Motor neuron (in vitro differentiated cells): ENCODE measurements around the gene MOB1B. TPM values are rescaled to one million over a fixed set of nuclear protein-coding genes. Genes with fewer than 3 reads are reported as not detected.
"Not testable (repeated sequence)": the region's sequence is repeated elsewhere in the genome, so short reads cannot be mapped to it uniquely, and the experiment has no call there.

ENCODE experiments used
- ATAC-seq, 8 experiments: fragments of 200-7000 bp; cut with Tn5 transposase; replicated peaks in 6 of 8; 2 replicates each; pipeline ENCODE4 v1.8.0; 2021; ENCODE audit warnings: mild to moderate bottlenecking in 8 of 8, moderate library complexity in 8 of 8
- H3K27ac ChIP-seq, 2 donors: fragments of 250-450 bp; sonication (Bioruptor Pico); 2 replicates each; pipeline ENCODE4 v1.9.0; 2021; ENCODE audit warnings: antibody characterized with exemption in 2 of 2, mild to moderate bottlenecking in 2 of 2, moderate library complexity in 1 of 2
- H3K4me1 ChIP-seq, 2 donors: fragments of 250-450 bp; sonication (Bioruptor Pico); replicated peaks in 1 of 2; 2 replicates each; pipeline ENCODE4 v1.6.1; 2021; ENCODE audit warnings: antibody characterized with exemption in 2 of 2, mild to moderate bottlenecking in 2 of 2, moderate library complexity in 1 of 2
- H3K4me3 ChIP-seq, 5 donors: fragments of 250-450 bp; sonication (Bioruptor Pico); 2 replicates each; pipeline ENCODE4 v1.9.0; 2021; ENCODE audit warnings: antibody characterized with exemption in 5 of 5, mild to moderate bottlenecking in 5 of 5, moderate library complexity in 4 of 5
- WGBS, 10 experiments: fragments of 450-650 bp; shearing (Covaris generic); methylation state at CpG; one replicate each; pipeline ENCODE4 v1.0.0; 2022; 5-methylcytosine and 5-hydroxymethylcytosine counted together
- in situ Hi-C, 9 experiments: fragments of 400-800 bp; cut with MboI; loops; one replicate each; pipeline ENCODE4 v1.15.0; 2021; ENCODE audit warnings: low sequenced_read_pairs in 9 of 9, low pct_unique_long_range_greater_than_20kb in 2 of 9; ENCODE audit not compliant: unreplicated experiment in 9 of 9
- total RNA-seq, 8 experiments: library from RNA; unstranded; fragments of 300-600 nt; gene quantifications; 2 replicates each; pipeline versions ENCODE4 v1.2.3 to v1.2.4, GENCODE V29; 2022

Gene MOB1B
- total RNA-seq, 8 experiments from 2014 or later: 6.0 to 26.8 (median 19.2) TPM

DNA sequence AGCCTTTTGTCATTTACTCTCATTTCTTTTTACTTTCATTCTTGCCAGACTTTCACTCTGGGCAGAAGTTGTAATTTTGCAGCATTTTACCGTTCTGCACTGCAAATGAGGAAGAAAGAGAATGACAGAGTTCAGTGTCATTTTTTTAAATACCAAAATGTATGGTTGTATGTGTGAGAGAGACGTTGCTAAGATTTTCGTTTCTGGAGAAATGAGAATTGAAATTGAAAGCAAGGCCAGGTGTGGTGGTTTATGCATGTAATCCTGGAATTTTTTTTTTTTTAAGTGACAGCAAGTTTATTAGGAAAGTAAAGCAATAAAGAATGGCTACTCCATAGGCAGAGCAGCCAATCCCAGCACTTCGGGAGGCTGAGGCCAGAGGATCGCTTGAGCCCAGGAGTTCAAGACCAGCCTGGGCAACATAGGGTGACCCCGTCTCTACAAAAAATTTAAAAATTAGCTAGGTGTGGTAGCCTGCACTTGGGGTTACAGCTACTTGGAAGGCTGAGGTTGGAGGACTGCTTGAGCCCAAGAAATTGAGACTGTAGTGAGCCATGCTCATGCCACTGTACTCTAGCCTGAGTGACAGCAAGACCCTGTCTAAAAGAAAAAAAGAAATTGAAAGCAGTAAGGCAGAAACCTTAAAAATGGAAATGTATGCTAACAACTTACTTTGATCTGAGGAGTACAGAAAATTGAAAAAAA is 104.2 kb downstream of the MOB1B start:
- no peak overlapping the region for H3K4me3 ChIP-seq
- no peak overlapping the region for H3K27ac ChIP-seq
- H3K4me1 ChIP-seq: peaks cover 0 to 5% of the 10 kb centered on the region in 2 donors
- in situ Hi-C loops: no loop called here
- ATAC-seq: no peak
- WGBS, 10 experiments: 86 to 100% (median 94%) methylated on average over 1 to 6 of the region's 6 CpGs

DNA sequence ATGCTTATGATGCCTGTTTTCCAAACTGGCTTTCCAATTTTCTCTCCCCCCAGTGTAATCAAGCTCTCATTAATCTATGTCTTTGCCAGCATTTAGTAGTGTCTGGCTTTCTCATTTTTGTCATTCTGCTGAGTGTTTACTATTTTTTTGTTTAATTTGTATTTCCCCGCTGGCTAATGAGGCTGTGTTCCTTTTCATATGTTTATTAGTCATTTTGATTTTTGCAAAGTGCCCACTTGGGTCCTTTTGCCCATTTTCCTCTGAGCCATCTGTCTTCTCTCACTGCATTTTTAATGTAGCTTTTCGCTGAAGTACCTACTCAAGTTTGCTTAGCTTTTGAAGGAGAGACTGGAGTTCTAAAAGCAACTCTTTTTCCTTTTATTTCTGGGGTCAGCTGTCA is 106.0 kb downstream of the MOB1B start:
- H3K4me1 ChIP-seq: peaks cover 0 to 5% of the 10 kb centered on the region in 2 donors
- no peak overlapping the region for H3K4me3 ChIP-seq
- no peak for ATAC-seq
- H3K27ac ChIP-seq: no peak overlapping the region
- 29 to 100% (median 73%) methylated on average over 1 to 2 of the region's 2 CpGs for WGBS, 10 experiments
- in situ Hi-C loops: no loop called here

DNA sequence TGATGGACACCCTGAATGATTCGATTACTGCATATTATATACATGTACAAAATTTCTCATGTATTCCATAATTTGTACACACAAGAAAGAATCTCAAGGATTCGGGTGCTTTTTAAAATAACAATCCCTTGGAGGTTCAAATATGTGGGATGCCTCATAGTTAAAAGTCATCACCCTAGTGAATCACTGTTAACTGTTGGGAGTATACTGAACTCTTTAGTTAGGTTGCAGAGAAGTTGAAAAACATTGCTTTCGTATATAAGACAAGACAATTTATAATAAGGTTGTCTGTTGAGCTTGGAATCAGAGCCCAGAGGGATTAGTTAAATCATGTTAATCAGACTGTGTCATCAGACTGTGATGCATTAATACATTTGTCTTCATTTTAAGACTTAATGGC is 106.9 kb downstream of the MOB1B start:
- peaks cover 0 to 5% of the 10 kb centered on the region in 2 donors for H3K4me1 ChIP-seq
- H3K4me3 ChIP-seq: no peak overlapping the region
- no peak overlapping the region for H3K27ac ChIP-seq
- in situ Hi-C loops: no loop called here
- 14 to 100% (median 89%) methylated on average over 1 to 3 of the region's 3 CpGs; no CpG with 5 or more reads in 1 of the 10 experiments for WGBS, 10 experiments
- peak in 1 of 8 experiments; percentile 33 for ATAC-seq

DNA sequence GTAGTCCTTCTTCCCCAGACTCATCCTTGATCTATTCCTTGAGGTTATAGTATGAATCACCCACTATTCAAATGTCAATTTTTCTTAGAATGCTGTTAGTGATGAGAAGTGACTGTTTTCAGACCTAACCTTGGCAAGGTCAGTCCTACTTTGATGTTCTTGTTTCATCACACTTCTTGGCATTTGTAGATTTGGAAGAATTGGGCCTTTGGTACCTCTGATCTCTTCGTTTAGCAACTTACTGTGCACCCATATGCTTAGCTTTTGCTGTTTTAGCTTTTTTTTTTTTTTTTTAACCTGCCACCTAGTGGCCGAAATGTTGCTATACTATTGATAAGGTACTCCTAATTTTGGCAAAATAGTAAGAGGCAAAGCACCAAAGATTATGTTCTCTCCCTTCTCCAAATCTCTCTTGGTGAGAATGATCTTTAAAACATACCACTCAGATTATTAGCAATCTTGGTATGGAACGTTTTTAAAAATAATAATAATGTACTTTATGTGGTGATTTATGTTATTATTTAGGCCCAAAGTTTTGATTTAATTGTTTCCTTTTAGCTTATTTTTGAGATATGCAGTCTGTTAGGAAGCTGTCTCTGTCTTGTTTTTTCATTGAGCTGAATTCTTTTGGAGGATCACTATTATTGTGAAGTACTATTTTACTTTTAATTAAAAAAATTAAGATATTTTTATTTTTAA is 107.9 kb downstream of the MOB1B start:
- Histone ChIP-seq H3K27ac (no peak overlapping the region), H3K4me1 (no peaks in the 10 kb centered on the region), H3K4me3 (no peak overlapping the region)
- peak in 4 of 8 experiments; percentile 54 to 82 (median 80) for ATAC-seq
- 0 to 67% (median 18%) methylated on average over 1 to 3 of the region's 3 CpGs; no CpG with 5 or more reads in 1 of the 10 experiments for WGBS, 10 experiments
- in situ Hi-C loops: no loop called here

DNA sequence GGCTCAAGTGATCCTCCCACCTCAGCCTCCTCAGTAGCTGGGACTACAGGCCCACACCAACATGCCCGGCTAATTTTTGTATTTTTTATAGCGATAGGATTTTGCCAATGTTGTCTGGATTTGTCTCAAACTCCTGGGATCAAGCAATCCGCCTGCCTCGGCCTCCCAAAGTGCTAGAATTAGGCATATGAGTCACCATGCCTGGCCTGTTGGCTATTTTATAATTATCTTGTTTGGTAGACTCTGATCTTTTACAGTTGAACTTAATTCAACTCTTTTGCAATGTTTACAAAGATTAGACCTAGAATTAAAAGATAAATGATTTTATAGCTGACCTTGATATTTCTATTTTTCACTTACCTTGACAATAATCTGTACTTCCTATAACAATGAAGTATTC is 109.3 kb downstream of the MOB1B start:
- ATAC-seq: no peak
- in situ Hi-C loops: no loop called here
- H3K27ac ChIP-seq: no peak overlapping the region
- H3K4me3 ChIP-seq: no peak overlapping the region
- H3K4me1 ChIP-seq: no peaks in the 10 kb centered on the region
- 94 to 100% (median 100%) methylated on average over 1 to 4 of the region's 4 CpGs for WGBS, 10 experiments

DNA sequence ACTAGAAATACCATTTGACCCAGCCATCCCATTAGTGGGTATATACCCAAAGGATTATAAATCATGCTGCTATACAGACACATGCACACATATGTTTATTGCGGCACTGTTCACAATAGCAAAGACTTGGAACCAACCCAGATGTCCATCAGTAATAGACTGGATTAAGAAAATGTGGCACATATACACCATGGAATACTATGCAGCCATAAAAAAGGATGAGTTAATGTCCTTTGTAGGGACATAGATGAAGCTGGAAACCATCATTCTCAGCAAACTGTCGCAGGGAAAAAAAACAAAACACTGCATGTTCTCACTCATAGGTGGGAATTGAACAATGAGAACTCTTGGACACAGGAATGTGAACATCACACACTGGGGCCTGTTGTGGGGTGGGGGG is 115.2 kb downstream of the MOB1B start:
- H3K4me1 ChIP-seq, ATAC-seq, H3K27ac ChIP-seq, H3K4me3 ChIP-seq, in situ Hi-C loops: not testable (repeated sequence)
- 72 to 100% (median 100%) methylated on average over 1 to 2 of the region's 2 CpGs; no CpG with 5 or more reads in 5 of the 10 experiments for WGBS, 10 experiments

DNA sequence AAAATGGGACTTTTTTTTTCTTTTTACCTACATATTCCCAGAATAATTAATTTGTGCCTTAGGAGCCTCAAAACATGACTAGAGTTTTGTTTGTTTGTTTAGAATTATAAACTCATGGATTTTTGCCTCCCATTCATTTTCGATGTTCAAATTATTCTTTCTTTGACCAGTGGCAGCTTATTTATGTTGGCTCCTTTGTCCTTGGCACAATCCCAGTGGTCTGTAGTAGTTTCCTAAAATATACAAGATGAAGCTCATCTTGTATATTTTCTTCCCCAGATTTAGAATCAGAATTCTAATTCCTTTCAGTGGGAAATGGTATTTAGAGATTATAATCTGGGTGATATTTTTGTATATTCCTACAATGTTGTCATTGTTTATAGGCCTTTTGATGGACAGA is 118.4 kb downstream of the MOB1B start:
- in situ Hi-C loops: no loop called here
- no peak for ATAC-seq
- Histone ChIP-seq H3K4me1 (no peaks in the 10 kb centered on the region), H3K27ac (no peak overlapping the region), H3K4me3 (no peak overlapping the region)
- 73 to 100% (median 100%) methylated on average over 1 of the region's 1 CpG; no CpG with 5 or more reads in 3 of the 10 experiments for WGBS, 10 experiments

DNA sequence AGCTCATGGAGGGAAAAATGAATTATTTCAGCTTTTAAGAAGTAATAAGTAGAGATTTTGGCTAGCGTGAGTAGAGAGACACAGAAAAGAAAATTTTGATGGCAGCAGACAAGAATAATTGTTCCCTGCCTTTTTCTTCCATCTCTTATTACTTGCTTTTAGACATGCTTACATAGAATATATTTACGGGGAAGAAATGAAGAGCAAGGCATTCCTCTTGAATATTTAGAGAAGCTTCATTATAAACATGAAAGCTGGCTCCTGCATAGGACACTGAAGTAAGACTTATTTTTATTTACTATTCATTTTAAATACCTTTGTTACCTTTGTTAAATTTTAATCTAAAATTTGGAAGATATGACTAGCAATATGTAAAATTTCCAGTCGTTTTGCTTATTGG is 123.5 kb downstream of the MOB1B start:
- Histone ChIP-seq H3K27ac (no peak overlapping the region), H3K4me3 (no peak overlapping the region), H3K4me1 (no peaks in the 10 kb centered on the region)
- in situ Hi-C loops: no loop called here
- ATAC-seq: no peak
- WGBS, 10 experiments: 66 to 100% (median 93%) methylated on average over 2 to 3 of the region's 3 CpGs

DNA sequence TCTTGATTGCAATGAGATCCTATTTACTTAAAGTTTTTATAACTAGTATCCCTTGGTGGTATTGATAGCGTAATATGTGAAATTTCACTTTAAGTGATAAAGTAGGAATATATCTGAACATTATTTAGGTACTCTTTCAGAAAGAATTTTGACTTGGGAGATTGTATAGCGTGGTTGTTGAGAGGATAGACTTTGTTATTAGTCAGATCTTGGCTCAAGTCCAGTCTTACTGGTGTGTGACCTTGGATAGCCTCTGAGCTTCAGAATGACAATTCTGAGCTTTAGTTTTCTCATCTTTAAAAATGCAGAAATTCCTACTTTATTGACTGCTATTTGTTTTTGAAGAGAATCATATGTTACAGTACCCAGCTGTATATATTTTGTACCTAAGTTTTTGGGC is 123.9 kb downstream of the MOB1B start:
- peak in 3 of 8 experiments; percentile 33 to 54 (median 40) for ATAC-seq
- WGBS, 10 experiments: 33 to 100% (median 100%) methylated on average over 1 to 2 of the region's 2 CpGs; no CpG with 5 or more reads in 1 of the 10 experiments
- Histone ChIP-seq H3K27ac (no peak overlapping the region), H3K4me3 (no peak overlapping the region), H3K4me1 (no peaks in the 10 kb centered on the region)
- in situ Hi-C loops: no loop called here

DNA sequence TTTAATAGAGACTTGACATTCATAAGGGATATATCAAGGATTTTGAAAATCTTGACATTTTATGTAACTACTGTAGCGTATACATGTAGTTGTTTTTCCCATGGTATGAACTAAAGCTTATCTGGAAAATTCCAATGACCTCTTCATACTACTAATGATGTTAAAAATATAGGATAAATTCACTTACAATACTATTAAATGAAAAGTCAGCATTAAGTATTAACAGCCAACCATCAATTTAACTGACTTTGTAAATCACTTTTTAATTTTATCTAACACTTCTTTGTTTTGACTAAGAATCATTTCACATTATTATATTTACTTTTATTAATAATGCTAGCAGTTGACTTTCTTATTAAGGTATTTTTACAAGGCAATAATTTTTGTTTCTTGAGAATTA is 125.4 kb downstream of the MOB1B start:
- 38 to 100% (median 94%) methylated on average over 1 of the region's 1 CpG; no CpG with 5 or more reads in 2 of the 10 experiments for WGBS, 10 experiments
- in situ Hi-C loops: no loop called here
- H3K4me3 ChIP-seq: no peak overlapping the region
- H3K27ac ChIP-seq: no peak overlapping the region
- no peak for ATAC-seq
- H3K4me1 ChIP-seq: no peaks in the 10 kb centered on the region

DNA sequence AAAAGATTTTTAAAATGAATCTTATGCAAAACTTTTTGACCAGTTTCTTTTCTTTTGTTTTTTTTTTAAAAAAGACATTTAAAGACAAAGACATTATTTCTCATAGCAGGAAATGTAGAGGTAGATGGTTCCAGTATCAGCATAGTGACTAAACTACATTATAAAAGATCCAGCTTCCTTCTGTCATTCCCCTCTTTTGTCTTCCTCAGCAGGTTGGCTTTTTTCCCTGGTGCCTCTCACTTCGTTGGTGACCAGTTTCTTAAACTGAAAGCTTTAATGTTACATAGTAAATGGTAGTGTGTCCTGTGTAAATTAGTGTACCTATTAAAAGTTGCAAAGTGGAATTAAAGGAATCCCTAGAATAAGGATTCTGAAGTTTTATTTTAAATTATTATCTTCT is 127.3 kb downstream of the MOB1B start:
- ATAC-seq: no peak
- 0 to 37% (median 17%) methylated on average over 1 of the region's 1 CpG; no CpG with 5 or more reads in 1 of the 10 experiments for WGBS, 10 experiments
- Histone ChIP-seq H3K4me3 (no peak overlapping the region), H3K4me1 (no peaks in the 10 kb centered on the region), H3K27ac (no peak overlapping the region)
- in situ Hi-C loops: no loop called here

DNA sequence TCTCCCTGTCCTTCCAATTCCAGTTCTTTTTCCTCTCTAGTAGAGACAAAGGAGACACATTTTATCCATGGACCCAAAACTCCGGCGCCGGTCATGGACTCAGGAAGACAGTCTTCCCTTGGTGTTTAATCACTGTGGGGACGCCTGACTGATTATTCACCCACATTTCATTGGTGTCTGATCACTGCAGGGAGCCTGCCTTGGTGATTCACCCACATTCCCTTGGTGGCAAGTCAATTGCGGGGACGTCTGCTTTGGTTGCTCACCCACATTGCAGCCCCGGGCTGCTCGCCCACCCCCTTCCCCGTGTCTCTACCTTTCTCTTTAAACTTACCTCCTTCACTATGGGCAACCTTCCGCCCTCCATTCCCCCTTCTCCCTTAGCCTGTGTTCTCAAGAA is 129.9 kb downstream of the MOB1B start:
- H3K4me3 ChIP-seq, ATAC-seq, H3K27ac ChIP-seq, H3K4me1 ChIP-seq, in situ Hi-C loops: not testable (repeated sequence)
- 0 to 90% (median 48%) methylated on average over 1 to 5 of the region's 10 CpGs; no CpG with 5 or more reads in 6 of the 10 experiments for WGBS, 10 experiments
